ENCODE results near the gene ZNF709.

DNA sequence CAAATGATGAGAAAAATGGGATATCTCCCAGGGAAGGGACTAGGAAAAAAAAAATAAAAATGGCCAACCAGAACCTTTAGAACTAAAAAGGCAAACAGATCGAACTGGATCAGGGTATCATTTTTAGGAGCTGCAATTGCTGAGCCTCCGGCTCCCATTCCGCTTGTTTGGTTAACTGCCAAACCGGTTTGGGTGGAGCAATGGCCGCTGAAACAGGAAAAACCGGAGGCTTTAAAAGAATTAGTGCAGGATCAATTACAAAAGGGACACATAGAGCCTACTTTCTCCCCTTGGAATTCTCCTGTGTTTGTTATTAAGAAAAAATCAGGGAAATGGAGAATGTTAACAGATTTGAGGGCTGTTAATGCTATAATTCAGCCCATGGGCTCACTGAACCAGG, 31.1 kb downstream of the ZNF709 start:
- no peak for TF ChIP-seq CTCF (IDR thresholded peaks at IDR 0.05)
- no peak for TF ChIP-seq POLR2A (IDR thresholded peaks at IDR 0.05)

All from testis (tissue), 2 donors.